ENCODE results near the gene GTF2E1. TPM values are rescaled to one million over a fixed set of nuclear protein-coding genes. Genes with fewer than 3 reads are reported as not detected.

The GTF2E1 gene
- total and polyA plus RNA-seq, 9 of the 15 experiments (the other 6 are each of a cell fraction or from before 2014, with no cell fraction given) = 12.9 to 23.5 (median 15.4) TPM

DNA sequence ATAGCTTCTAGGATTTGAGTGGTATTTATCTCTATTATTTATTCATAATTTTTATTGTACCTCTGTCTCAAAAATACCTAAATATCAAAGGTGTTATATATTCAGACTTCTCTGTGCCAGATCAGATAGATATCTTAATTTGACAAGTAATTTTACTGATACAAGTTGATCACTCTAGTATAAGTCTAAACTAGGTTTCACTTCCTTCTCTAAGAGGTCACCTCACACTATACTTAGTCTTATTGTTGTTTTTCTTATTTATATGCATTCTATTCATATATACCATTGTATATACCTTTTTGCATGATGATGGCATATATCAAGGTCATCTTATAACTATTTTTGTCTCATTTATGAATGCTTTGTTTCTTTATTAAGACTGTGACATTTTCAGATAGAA is 34.1 kb upstream of the GTF2E1 start:
- Histone ChIP-seq H3K4me2 (ENCODE audit: insufficient read depth, low read length) (no peak overlapping the region), H3K9me1 (ENCODE audit: control insufficient read depth, insufficient read depth, low read length) (no peaks in the 10 kb centered on the region), H3K79me2 (ENCODE audit: control insufficient read depth, insufficient read depth, low read length) (no peaks in the 10 kb centered on the region), H3K4me3 (no peak overlapping the region), H3K27ac (ENCODE audit: extremely low read depth, low read depth, low read length) (no peak overlapping the region), H3K27me3 (ENCODE audit: control insufficient read depth in 2 of 2, insufficient read depth in 2 of 2, low read length in 2 of 2) (no peaks in the 10 kb centered on the region), H2AFZ (ENCODE audit: low read depth, low read length) (no peak overlapping the region), H3K36me3 (ENCODE audit: control insufficient read depth, insufficient read depth, low read length) (no peaks in the 10 kb centered on the region), H3K9me3 (replicated peaks; ENCODE audit: control insufficient read depth, insufficient read depth, low read depth, low read length) (no peaks in the 10 kb centered on the region), H4K20me1 (replicated peaks; ENCODE audit: control insufficient read depth, insufficient read depth, low read length) (no peaks in the 10 kb centered on the region), H3K9ac (ENCODE audit: insufficient read depth in 1 of 2, low read depth in 2 of 2, low read length in 2 of 2) (no peak overlapping the region), H3K4me1 (replicated peaks in 1 of 2; ENCODE audit: control insufficient read depth in 2 of 2, insufficient read depth in 2 of 2, low read length in 2 of 2) (no peaks in the 10 kb centered on the region)
- ChIA-PET POLR2A (interaction anchor here (1.8 kb wide), 1 partner anchor 11 kb away, joined by 4 read pairs; no protein-coding TSS in a partner anchor), CTCF (ENCODE audit: low intra/inter-chr PET ratio) (no interaction called here)
- ATAC-seq = no peak
- intact Hi-C loops (cut with micrococcal nuclease) (no loop called here), in situ Hi-C loops (cut with MboI) (no loop called here)
- TF ChIP-seq, protein P1, sequence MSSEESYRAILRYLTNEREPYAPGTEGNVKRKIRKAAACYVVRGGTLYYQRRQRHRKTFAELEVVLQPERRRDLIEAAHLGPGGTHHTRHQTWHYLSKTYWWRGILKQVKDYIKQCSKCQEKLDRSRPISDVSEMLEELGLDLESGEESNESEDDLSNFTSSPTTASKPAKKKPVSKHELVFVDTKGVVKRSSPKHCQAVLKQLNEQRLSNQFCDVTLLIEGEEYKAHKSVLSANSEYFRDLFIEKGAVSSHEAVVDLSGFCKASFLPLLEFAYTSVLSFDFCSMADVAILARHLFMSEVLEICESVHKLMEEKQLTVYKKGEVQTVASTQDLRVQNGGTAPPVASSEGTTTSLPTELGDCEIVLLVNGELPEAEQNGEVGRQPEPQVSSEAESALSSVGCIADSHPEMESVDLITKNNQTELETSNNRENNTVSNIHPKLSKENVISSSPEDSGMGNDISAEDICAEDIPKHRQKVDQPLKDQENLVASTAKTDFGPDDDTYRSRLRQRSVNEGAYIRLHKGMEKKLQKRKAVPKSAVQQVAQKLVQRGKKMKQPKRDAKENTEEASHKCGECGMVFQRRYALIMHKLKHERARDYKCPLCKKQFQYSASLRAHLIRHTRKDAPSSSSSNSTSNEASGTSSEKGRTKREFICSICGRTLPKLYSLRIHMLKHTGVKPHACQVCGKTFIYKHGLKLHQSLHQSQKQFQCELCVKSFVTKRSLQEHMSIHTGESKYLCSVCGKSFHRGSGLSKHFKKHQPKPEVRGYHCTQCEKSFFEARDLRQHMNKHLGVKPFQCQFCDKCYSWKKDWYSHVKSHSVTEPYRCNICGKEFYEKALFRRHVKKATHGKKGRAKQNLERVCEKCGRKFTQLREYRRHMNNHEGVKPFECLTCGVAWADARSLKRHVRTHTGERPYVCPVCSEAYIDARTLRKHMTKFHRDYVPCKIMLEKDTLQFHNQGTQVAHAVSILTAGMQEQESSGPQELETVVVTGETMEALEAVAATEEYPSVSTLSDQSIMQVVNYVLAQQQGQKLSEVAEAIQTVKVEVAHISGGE (CRISPR knock-in tag; IDR thresholded peaks at IDR 0.05) = no peak
- TF ChIP-seq, protein P2, sequence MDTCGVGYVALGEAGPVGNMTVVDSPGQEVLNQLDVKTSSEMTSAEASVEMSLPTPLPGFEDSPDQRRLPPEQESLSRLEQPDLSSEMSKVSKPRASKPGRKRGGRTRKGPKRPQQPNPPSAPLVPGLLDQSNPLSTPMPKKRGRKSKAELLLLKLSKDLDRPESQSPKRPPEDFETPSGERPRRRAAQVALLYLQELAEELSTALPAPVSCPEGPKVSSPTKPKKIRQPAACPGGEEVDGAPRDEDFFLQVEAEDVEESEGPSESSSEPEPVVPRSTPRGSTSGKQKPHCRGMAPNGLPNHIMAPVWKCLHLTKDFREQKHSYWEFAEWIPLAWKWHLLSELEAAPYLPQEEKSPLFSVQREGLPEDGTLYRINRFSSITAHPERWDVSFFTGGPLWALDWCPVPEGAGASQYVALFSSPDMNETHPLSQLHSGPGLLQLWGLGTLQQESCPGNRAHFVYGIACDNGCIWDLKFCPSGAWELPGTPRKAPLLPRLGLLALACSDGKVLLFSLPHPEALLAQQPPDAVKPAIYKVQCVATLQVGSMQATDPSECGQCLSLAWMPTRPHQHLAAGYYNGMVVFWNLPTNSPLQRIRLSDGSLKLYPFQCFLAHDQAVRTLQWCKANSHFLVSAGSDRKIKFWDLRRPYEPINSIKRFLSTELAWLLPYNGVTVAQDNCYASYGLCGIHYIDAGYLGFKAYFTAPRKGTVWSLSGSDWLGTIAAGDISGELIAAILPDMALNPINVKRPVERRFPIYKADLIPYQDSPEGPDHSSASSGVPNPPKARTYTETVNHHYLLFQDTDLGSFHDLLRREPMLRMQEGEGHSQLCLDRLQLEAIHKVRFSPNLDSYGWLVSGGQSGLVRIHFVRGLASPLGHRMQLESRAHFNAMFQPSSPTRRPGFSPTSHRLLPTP (IDR thresholded peaks at IDR 0.05; ENCODE audit: borderline replicate concordance, extremely low read depth, insufficient read length) = no peak
- TF ChIP-seq CHD1 (IDR thresholded peaks at IDR 0.05; ENCODE audit: low read length) (no peak), MXI1 (IDR thresholded peaks at IDR 0.05; ENCODE audit: low read depth, low read length) (no peak), THRAP3 (IDR thresholded peaks at IDR 0.05; ENCODE audit: borderline replicate concordance) (no peak), CREM (IDR thresholded peaks at IDR 0.05; ENCODE audit: low read depth) (no peak), GTF2F1 (IDR thresholded peaks at IDR 0.05; ENCODE audit: low read depth, low read length) (no peak), HDGF (IDR thresholded peaks at IDR 0.05) (no peak), NFATC3 (IDR thresholded peaks at IDR 0.05) (no peak), ATF7 (IDR thresholded peaks at IDR 0.05) (no peak), ZNF668 (CRISPR knock-in tag; IDR thresholded peaks at IDR 0.05) (no peak)
- TF ChIP-seq, protein P3, sequence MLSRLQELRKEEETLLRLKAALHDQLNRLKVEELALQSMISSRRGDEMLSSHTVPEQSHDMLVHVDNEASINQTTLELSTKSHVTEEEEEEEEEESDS (CRISPR knock-in tag; IDR thresholded peaks at IDR 0.05) = no peak
- TF ChIP-seq, protein P4, sequence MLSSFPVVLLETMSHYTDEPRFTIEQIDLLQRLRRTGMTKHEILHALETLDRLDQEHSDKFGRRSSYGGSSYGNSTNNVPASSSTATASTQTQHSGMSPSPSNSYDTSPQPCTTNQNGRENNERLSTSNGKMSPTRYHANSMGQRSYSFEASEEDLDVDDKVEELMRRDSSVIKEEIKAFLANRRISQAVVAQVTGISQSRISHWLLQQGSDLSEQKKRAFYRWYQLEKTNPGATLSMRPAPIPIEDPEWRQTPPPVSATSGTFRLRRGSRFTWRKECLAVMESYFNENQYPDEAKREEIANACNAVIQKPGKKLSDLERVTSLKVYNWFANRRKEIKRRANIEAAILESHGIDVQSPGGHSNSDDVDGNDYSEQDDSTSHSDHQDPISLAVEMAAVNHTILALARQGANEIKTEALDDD (IDR thresholded peaks at IDR 0.05) = no peak
- TF ChIP-seq, protein P5, sequence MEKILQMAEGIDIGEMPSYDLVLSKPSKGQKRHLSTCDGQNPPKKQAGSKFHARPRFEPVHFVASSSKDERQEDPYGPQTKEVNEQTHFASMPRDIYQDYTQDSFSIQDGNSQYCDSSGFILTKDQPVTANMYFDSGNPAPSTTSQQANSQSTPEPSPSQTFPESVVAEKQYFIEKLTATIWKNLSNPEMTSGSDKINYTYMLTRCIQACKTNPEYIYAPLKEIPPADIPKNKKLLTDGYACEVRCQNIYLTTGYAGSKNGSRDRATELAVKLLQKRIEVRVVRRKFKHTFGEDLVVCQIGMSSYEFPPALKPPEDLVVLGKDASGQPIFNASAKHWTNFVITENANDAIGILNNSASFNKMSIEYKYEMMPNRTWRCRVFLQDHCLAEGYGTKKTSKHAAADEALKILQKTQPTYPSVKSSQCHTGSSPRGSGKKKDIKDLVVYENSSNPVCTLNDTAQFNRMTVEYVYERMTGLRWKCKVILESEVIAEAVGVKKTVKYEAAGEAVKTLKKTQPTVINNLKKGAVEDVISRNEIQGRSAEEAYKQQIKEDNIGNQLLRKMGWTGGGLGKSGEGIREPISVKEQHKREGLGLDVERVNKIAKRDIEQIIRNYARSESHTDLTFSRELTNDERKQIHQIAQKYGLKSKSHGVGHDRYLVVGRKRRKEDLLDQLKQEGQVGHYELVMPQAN (IDR thresholded peaks at IDR 0.05; ENCODE audit: borderline replicate concordance) = no peak
- BruUV-seq (replicated peaks) = no TSS peak
- no peak for FAIRE-seq
- no peak for DNase-seq (ENCODE audit: extremely low read depth in 1 of 4, low spot score in 3 of 4)
